Inferior parietal cortex (tissue), 1 donor: ENCODE results near the gene PPP2R2D.
"Not testable (repeated sequence)": the region's sequence is repeated elsewhere in the genome, so short reads cannot be mapped to it uniquely, and the experiment has no call there.

Experiments
- DNase-seq: peaks from one replicate; pipeline ENCODE4 v3.0.0-alpha.2; 2016; ENCODE audit errors: extremely low spot score

The PPP2R2D gene

DNA sequence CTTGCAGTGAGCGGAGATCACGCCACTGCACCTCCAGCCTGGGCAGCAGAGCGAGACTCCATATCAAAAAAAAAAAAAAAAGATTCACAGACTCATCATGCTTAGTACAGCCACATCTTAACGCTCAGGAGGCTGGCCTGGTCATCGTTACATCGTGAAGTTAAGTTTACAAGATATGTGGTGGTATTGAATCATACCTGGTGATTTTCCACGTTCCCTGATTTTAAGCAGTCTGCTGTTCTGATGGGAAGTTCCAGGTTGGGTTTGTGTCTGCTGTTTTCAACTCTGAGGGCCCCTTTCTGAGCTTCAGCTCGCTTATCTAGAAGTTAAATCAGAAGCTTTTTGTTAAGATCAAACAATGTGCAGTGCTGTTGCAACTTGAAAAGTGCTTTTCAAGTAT lies 6.9 kb downstream of the PPP2R2D start:
- no peak for DNase-seq

DNA sequence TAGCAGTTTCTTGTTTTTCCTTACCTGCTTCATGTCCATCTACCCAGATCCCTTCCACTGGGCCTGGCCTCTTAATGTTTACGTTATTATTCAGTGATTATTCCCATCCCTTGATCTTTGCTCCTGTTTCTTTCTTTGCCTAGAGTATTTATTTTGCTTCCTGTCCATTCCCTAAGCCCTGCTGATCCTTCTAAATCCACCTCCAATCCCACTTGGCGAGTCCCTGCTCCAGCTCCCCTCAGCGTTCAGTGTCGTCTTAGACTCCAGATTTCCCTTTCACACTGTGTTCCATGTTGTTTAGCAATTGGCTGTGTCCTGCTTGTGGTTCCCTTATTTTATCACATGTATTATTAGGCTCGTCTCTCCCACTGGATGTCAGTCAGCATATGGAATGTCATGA lies 7.3 kb downstream of the PPP2R2D start:
- no peak for DNase-seq

DNA sequence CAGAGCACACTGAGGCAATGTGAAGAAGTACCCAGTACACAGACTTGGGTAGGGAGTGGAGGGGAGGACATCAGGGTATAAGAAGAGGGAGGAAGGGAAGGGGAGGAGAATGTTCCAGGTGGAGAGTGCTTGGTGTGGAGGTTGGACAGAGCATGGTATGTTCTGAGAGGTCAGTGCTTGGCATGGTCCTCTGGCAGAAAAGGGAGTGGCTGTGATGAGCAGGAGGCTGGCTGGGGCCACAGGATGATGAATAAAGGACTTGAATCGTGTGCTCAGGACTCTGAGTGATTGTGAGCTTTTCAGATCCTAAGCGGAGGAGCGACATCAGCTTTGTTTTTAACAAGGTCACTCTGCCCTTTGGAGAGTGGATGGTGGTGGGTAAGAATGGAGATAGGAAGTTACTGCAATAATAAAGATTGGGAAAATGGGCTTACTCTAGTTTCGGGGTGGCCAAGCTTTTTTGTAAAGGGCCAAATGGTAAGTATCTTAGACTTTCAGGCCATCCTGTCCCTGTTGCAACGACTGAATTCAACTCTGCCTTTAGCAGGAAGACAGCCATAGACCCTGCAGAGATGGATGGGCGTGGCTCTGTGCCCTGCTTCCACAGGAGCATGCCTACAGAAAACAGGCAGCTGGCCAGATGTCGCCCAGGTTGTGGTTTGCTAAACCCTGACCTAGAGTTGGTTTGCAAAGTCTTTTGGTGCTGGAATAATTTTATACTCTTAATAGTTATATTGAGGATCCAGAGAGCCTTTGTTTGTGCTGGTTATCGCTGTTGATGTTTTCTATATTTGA lies 8.4 kb downstream of the PPP2R2D start:
- DNase-seq, result no peak

DNA sequence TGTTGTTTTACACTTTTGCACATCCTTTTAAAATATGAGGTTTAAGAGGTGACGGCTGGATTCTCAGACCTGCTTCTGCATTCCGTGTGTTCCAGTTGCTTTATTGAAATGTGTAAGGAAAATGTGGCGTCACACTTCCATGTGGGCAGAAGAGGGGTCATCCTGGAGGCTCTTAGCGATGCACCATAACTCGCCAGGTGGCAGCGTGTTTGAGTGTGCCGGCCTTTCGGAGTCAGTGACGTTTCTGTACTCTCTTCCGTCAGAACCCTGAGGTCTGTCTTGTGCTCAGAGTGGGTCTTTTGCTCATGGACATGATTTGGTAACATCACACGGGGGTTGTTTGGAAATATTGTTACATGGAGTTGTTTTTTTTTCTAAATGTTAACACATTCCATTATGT lies 9.1 kb downstream of the PPP2R2D start:
- DNase-seq, result no peak

DNA sequence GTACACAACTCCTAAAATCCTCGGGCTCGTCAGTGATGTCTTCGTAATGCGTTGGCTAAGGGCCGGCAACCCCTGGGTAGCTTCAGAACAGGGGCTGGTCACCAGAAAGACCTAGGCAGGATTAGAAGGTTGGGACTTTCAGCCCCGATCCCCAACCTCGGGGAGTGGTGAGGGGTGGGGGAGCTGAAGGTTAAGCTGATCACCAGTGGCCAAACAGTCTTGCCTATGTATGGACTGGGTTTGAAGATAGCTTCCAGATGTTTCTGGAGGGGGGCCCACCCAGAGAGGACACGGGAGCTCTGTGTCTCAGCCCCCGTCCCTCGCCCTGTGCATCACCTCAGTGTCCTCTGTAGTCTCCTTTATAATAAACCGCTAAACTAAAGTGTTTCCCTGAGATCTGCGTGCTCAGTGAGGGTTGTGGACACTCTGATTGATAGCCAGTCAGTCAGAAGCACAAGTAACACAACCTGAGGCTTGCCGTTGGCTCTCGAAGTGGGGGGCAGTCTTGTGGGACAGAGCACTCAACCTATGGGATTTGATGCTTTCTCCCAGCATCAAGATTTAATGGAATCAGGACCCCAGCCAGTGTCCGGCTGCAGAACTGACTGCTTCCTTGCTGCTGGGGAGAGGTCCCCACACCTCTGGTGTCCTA lies 10.0 kb downstream of the PPP2R2D start:
- DNase-seq, result no peak

DNA sequence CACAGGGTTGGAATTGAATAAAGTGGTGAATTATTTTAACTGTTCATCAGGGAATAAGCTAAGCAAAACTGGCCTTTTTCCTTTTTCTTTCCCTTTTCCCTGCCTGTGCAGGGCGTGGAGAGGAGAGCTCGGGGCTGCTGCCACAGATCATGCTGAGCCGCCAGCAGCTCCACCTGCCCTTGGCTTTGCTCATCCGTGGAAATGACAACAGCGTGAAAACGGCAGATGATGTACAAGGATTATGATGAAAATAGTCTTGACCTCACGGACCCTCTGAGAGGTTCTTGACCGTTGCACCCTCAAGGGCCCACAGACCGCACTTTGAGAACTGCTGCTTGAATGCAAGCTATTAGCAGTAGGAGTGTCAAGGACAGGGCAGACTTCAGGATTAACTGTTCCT lies 10.6 kb downstream of the PPP2R2D start:
- DNase-seq, result no peak

DNA sequence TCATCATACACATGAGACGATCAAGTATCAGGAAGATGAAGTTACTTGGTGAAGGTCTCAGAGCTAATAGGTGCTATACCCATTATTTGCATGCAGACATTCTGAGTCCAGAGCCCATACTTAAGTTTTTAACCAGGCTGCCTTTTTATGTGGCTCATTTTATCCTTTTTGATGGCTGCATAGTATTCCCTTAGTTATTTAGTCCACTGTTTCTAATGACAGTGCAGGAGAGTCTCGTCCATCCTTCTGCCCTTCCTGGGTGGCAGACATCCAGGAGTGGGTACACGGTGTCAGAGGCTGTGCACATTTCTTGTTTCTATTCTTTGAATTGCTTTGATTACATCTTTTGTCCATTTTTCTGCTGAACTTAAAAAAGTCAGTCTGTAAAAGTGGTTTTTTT lies 11.8 kb downstream of the PPP2R2D start:
- DNase-seq, result no peak

DNA sequence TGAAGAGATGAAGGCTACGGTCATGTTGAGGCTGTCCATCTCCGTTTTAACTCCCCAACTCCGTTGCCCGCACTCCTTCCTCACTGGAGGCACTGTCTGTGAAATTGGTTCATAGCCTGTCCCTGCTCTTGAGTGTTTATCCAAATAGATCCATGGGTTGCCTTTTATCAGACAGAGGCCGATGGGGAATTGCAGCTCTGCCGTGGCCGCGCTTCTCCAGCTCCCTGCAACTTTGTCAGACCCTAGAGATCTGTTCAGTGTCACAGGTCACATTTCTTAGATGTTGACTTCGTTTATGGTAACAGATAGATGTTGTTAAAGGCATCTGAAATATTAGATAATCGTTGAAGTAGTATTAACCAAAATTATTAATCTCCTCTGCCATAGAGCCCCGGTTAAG lies 14.7 kb downstream of the PPP2R2D start:
- no peak for DNase-seq

DNA sequence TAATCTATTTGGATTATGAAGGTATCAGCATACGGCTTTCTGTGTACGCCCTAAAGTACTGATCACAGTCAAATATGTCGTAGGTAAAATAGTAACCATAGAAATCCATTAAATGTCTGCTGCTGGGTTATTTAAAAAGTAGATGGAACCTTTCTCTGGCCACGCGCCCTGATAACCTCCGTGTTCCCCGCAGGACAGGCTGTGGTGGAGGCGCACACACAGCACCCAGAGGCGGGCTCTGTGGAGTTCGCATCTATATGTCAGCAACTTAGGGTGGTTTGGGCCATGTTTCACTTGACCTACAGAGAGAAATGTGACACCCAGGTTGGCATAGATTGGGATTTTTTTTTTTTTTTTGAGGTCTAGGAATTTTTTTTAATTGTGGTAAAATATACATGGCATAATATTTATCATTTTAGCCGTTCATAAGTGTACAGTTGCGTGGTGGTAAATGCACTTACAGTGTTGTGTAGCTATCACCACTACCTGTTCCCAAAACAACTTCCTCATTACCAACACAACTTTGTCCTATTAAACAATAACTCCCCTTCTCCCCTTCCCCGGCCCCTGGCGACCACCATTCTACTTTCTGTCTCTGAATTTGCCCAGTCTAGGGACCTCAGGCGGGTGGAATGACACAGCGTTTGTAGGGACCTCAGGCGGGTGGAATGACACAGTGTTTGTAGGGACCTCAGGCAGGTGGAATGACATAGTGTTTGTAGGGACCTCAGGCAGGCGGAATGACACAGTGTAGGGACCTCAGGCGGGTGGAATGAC lies 15.4 kb downstream of the PPP2R2D start:
- no peak for DNase-seq

DNA sequence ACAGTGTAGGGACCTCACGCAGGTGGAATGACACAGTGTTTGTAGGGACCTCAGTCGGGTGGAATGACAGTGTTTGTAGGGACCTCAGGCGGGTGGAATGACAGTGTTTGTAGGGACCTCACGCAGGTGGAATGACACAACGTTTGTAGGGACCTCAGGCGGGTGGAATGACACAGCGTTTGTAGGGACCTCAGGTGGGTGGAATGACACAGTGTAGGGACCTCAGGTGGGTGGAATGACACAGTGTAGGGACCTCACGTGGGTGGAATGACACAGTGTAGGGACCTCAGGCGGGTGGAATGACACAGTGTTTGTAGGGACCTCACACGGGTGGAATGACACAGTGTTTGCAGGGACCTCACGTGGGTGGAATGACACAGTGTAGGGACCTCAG lies 16.0 kb downstream of the PPP2R2D start:
- not testable (repeated sequence) for DNase-seq

DNA sequence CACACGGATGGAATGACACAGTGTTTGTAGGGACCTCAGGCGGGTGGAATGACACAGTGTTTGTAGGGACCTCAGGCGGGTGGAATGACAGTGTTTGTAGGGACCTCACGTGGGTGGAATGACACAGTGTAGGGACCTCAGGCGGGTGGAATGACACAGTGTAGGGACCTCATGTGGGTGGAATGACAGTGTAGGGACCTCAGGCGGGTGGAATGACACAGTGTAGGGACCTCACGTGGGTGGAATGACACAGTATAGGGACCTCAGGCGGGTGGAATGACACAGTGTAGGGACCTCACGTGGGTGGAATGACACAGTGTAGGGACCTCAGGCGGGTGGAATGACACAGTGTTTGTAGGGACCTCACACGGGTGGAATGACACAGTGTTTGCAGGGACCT lies 16.7 kb downstream of the PPP2R2D start:
- DNase-seq, result not testable (repeated sequence)

DNA sequence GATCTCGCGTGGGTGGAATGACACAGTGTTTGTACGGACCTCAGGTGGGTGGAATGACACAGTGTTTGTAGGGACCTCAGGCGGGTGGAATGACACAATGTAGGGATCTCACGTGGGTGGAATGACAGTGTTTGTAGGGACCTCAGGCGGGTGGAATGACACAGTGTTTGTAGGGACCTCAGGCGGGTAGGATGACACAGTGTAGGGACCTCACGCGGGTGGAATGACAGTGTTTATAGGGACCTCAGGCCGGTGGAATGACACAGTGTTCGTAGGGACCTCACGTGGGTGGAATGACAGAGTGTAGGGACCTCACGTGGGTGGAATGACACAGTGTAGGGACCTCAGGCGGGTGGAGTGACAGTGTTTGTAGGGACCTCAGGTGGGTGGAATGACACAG lies 18.7 kb downstream of the PPP2R2D start:
- DNase-seq, result not testable (repeated sequence)

DNA sequence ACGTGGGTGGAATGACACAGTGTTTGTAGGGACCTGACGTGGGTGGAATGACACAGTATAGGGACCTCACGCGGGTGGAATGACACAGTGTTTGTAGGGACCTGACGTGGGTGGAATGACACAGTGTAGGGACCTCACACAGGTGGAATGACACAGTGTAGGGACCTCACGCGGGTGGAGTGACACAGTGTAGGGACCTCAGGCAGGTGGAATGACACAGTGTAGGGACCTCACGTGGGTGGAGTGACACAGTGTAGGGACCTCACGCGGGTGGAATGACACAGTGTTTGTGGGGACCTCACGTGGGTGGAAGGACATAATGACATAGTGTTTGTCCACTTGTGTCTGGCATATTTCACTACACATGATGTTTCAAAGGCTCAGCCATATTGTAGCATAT lies 19.3 kb downstream of the PPP2R2D start:
- DNase-seq, result no peak

DNA sequence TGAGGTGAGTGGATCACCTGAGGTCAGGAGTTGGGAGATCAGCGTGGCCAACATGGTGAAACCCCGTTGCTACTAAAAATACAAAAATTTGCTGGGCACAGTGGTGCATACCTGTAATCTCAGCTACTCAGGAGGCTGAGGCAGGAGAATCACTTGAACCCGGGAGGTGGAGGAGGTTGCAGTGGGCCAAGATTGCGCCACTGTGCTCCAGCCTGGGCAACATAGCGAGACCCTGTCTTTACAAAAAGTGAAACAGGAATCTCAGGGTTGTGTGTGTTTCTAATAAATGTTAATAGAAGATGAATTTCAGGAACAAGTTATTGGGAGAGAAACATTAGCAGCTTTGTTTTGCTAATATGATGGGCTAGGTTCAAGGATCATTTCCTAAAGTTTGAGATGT lies 19.9 kb downstream of the PPP2R2D start:
- no peak for DNase-seq

DNA sequence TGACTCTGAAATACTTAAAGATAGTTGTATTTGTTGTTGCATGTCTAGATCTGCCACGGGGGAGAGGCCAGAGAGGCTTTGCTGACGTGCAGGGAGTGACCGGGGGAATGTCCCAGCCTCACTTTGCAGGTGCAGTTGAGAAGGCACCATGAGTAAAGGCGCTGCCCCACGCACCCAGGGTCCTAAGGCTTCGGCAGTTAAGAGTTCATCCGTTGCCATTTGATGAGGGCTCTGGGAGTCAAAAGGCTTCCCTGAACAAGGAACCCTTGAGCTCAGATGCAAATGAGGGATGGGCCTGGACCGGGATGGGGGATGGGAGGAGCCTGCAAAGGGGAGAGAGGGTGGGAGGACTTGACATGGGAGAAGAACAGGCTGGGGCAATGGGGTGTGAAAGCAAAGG lies 20.4 kb downstream of the PPP2R2D start:
- no peak for DNase-seq

DNA sequence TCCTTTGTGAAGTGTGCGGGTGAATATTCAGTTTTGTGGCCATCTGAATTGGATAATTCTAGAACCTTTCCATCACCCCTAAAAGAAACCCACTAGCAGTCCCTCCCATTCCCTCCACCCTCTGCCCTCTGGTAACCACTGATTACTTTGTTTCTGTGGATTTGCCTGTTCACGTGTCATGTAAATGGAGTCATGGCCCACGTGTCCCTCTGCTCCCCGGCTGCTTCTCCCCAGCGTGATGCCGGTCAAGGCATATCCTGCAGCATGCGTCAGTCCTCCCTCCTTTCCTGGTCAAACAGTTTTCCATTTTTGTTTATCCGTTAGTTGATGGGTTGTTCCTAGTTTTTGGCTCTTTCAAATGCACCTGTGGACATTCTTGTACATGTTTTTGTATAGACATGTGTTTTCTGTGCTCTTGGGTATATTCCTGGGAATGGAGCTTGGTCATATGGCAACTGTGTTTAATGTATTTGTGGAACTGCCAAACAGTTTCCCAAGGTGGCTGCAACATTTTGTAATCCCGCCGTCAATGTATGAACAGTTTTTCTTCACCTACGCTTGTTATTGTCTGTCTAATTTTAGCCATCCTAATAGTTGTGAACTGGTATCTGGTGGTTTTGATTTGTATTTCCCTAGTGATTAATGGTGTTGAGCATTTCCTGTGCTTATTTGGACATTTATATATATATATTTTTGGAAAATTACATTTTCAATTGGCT lies 22.4 kb downstream of the PPP2R2D start:
- DNase-seq, result no peak

DNA sequence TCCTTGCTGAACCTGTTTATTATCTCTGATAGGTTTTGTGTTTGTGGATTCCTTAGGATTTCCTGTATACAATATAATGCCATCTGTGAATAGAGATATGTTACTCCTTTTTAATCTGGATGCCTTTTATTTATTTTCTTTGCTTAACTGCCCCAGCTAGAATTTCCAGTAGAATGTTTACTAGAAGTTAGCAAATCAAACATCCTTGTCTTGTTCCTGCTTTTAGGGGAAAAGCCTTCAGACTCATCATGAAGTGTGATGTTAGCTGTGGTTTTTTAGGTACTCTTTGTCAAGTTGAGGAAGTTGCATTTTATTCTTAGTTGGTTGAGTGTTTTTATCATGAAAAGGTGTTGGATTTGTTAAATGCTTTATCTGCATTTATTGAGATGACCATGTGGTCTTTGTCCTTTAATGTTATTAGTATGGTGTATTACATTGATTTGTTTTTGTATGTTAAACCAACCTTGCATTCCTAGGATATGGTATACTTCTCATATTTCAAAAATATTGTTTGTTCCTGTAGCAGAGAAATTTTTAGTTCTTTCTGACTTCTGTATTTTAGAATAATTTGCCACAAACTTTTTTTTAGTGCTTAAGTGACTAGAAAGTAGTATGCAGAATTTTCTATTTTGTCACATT lies 24.3 kb downstream of the PPP2R2D start:
- DNase-seq, result no peak

DNA sequence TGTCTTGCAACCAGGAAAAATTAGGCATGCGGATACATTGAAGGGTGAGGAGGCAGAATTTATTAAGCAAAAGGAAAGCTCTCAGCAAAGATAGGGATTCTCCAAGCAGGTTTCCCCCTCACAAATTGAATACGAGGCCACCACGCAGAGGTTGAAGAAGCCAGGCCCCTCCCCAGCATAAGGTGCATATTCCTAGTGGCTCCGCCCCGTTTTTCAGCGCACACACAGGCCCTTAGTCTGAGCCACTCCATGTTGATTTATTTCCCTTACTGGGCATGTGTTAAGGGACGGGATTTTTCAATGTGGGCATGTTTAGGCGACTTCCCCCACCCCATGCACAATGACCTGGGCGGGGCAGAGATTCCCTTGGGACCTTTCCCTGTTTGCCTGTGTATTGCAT lies 24.9 kb downstream of the PPP2R2D start:
- no peak for DNase-seq

DNA sequence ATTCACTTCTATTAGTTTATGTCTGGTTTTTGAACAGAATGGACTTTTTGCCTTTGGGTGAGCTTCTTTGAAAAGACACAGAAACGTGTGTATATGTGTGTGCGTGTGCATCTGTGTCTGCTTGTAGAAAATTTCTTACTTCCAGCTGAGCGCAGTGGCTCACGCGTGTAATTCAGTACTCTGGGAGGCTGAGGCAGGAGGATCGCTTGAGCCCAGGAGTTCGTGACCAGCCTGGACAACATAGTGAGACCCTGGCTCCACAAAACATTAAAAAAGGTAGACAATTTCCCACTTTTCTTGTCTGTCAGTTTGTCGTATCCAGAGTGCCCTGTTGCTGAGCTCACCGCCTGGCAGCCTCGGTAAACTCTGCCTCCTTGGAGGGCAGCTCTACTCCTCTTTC lies 25.4 kb downstream of the PPP2R2D start:
- no peak for DNase-seq

DNA sequence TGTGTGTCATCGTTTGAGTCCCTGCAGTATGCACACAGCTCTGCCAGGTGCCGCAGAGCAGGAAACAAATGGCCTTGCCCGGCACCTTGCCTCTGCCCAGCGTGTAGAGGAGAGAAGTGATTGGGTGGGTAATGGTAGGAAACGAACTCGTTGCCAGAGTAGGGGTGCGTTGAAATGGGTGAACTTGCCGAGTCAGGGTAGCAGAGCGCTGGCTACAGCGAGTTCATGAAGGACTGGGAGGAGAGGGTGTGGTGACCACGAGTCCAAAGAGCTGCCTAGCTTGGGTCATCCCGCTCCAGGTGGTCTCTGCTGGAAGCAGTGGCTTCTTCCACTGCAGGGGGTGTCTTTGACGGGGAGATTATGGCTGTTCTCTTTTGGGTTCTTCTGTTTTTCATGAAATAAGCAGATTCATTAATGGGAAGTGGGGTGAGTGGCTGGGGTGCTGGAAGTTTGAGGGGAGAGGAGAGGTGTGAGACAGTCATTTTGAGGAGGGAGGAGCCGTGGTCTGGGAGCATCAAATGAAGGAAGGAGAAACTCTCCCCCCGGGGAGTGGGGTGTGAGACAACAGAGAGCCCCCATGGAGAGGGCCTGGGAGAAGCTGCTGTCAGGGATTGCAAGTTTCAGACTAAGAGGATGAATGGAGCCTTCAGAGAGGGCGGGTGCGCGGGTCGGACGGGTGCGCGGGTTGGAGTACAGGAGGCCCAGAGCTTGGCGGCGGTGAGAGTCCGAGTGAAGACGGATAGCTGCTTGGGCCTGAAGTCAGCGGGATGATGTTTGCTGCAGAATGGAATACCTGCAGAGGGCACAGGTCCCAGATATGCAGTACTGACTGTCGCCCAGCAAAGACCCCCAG lies 26.2 kb downstream of the PPP2R2D start:
- DNase-seq, result no peak
